ENCODE data around the gene DNAJC4. TPM values are rescaled to one million over a fixed set of nuclear protein-coding genes. Genes with fewer than 3 reads are reported as not detected.

The DNAJC4 gene
- total and polyA plus RNA-seq, 9 of the 15 experiments (the other 6 are each of a cell fraction or from before 2014, with no cell fraction given) = 4.0 to 32.6 (median 19.9) TPM

- TF ChIP-seq ETV5 (CRISPR knock-in tag; IDR thresholded peaks at IDR 0.05; ENCODE audit: low read depth) (peak; percentile 76), GTF2B (IDR thresholded peaks at IDR 0.05; ENCODE audit: extremely low read depth, insufficient read length) (no peak), FOXP4 (CRISPR knock-in tag; IDR thresholded peaks at IDR 0.05; ENCODE audit: borderline replicate concordance) (peak; percentile 49; the same call in 1 of the 2 replicates), TEAD1 (CRISPR knock-in tag; IDR thresholded peaks at IDR 0.05) (no peak), ZNF318 (IDR thresholded peaks at IDR 0.05; ENCODE audit: borderline replicate concordance in 1 of 2, low read depth in 1 of 2) (no peak), CUX1 (CRISPR knock-in tag; IDR thresholded peaks at IDR 0.05) (no peak)
Measured at GRCh38 chr11:64230171-64230984, at the start of gene DNAJC4 (continued).
